HEK293 (cell line): ENCODE measurements around the gene ZNF554.
A peak's percentile ranks its signal among the peaks of the same experiment; 100 is the strongest.

Experiments used
- CTCF ChIA-PET: fragments of 350-600 bp; formaldehyde crosslinking; extraction: SDS; loops from one replicate; lab custom pipeline; 2021; ENCODE audit warnings: antibody characterized with exemption; lab: Yijun Ruan, JAX
- POLR2A ChIA-PET: fragments of 300-600 bp; formaldehyde crosslinking; extraction: SDS; loops from one replicate; lab custom pipeline; 2020; ENCODE audit warnings: antibody characterized with exemption, inconsistent platforms; lab: Yijun Ruan, JAX
- H3K27ac ChIP-seq: fragments of 200-500 bp; sonication (Bioruptor generic); 2 replicates; pipeline ENCODE4 v1.5.1; 2014; ENCODE audit warnings: low read depth, low read length, control low read depth, inconsistent platforms; ENCODE audit errors: extremely low read depth
- H3K36me3 ChIP-seq, 2 experiments: fragments of 200-500 bp in 1 of 2; sonication (Bioruptor generic) in 1 of 2; 1 replicate in 1 of 2; 2 replicates in 1 of 2; pipeline ENCODE4 v1.5.1; 2014 to 2017; ENCODE audit warnings: inconsistent platforms in 2 of 2, low read length in 2 of 2; ENCODE audit not compliant: control insufficient read depth in 2 of 2, insufficient read depth in 1 of 2
- H3K4me1 ChIP-seq: fragments of 200-500 bp; sonication (Bioruptor generic); 2 replicates; pipeline ENCODE4 v1.5.1; 2014; ENCODE audit warnings: mild to moderate bottlenecking, low read length, inconsistent platforms; ENCODE audit not compliant: control insufficient read depth, insufficient read depth
- H3K4me3 ChIP-seq: 2 replicates; pipeline ENCODE4 v1.5.1; 2011; ENCODE audit warnings: low read depth, mild to moderate bottlenecking, control low read depth, low read length, moderate library complexity
- H3K9me3 ChIP-seq: fragments of 200-500 bp; sonication (Bioruptor generic); 2 replicates; pipeline ENCODE4 v1.5.1; 2014; ENCODE audit warnings: low read depth, low read length, inconsistent platforms; ENCODE audit not compliant: control insufficient read depth, insufficient read depth
- EGR2 ChIP-seq: fragments of 450-650 bp; formaldehyde crosslinking; IDR thresholded peaks from 2 replicates; pipeline ENCODE4 v1.5.1; 2016; ENCODE audit warnings: low read depth, missing biosample characterization, missing genetic modification characterization
- GLIS2 ChIP-seq: fragments of 450-650 bp; formaldehyde crosslinking; IDR thresholded peaks from 2 replicates; pipeline ENCODE4 v1.5.1; 2016; ENCODE audit warnings: missing biosample characterization, missing genetic modification characterization
- IKZF3 ChIP-seq: fragments of 450-650 bp; IDR thresholded peaks from 2 replicates; pipeline ENCODE4 v1.5.0; 2018; ENCODE audit warnings: missing biosample characterization, mild to moderate bottlenecking, missing genetic modification characterization, moderate library complexity
- SETDB1 ChIP-seq: IDR thresholded peaks from one replicate; pipeline ENCODE4 v1.6.1; 2017; ENCODE audit warnings: mild to moderate bottlenecking, low read length, moderate library complexity, mixed read lengths; ENCODE audit not compliant: insufficient read length
- SP7 ChIP-seq: fragments of 450-650 bp; formaldehyde crosslinking; IDR thresholded peaks from 2 replicates; pipeline ENCODE4 v1.5.1; 2016; ENCODE audit warnings: missing biosample characterization, missing genetic modification characterization
- TCF7L2 ChIP-seq: IDR thresholded peaks from 2 replicates; pipeline ENCODE4 v1.6.1; 2011; ENCODE audit warnings: low read depth, mild to moderate bottlenecking, inconsistent platforms, low read length, moderate library complexity, borderline replicate concordance
- ZBTB26 ChIP-seq: fragments of 450-650 bp; formaldehyde crosslinking; optimal IDR thresholded peaks from 2 replicates; pipeline ENCODE3; 2016; ENCODE audit warnings: missing biosample characterization, mild to moderate bottlenecking, missing genetic modification characterization
- ZBTB49 ChIP-seq: fragments of 450-650 bp; formaldehyde crosslinking; IDR thresholded peaks from 2 replicates; pipeline ENCODE4 v1.5.1; 2016; ENCODE audit warnings: missing biosample characterization, missing genetic modification characterization, low read depth
- ZBTB8A ChIP-seq: fragments of 450-650 bp; formaldehyde crosslinking; IDR thresholded peaks from 2 replicates; pipeline ENCODE4 v1.5.1; 2016; ENCODE audit warnings: missing biosample characterization, missing genetic modification characterization
- ZFP41 ChIP-seq: fragments of 450-650 bp; formaldehyde crosslinking; IDR thresholded peaks from 2 replicates; pipeline ENCODE4 v1.5.1; 2016; ENCODE audit warnings: missing biosample characterization, missing genetic modification characterization, borderline replicate concordance
- ZNF157 ChIP-seq: fragments of 450-650 bp; formaldehyde crosslinking; IDR thresholded peaks from 2 replicates; pipeline ENCODE4 v1.5.1; 2016; ENCODE audit warnings: missing biosample characterization, missing genetic modification characterization
- ZNF169 ChIP-seq: fragments of 450-650 bp; formaldehyde crosslinking; IDR thresholded peaks from 2 replicates; pipeline ENCODE4 v1.5.1; 2016; ENCODE audit warnings: missing biosample characterization, missing genetic modification characterization
- ZNF175 ChIP-seq: fragments of 450-650 bp; formaldehyde crosslinking; IDR thresholded peaks from 2 replicates; pipeline ENCODE4 v1.5.1; 2016; ENCODE audit warnings: missing biosample characterization, missing genetic modification characterization
- ZNF404 ChIP-seq: fragments of 450-650 bp; formaldehyde crosslinking; IDR thresholded peaks from 2 replicates; pipeline ENCODE4 v1.5.1; 2017; ENCODE audit warnings: missing biosample characterization, missing genetic modification characterization
- ZNF449 ChIP-seq: fragments of 450-650 bp; formaldehyde crosslinking; IDR thresholded peaks from 2 replicates; pipeline ENCODE4 v1.5.1; 2017; ENCODE audit warnings: missing biosample characterization, mild to moderate bottlenecking, missing genetic modification characterization, moderate library complexity
- ZNF473 ChIP-seq: fragments of 450-650 bp; formaldehyde crosslinking; IDR thresholded peaks from 2 replicates; pipeline ENCODE4 v1.5.1; 2017; ENCODE audit warnings: missing biosample characterization, missing genetic modification characterization
- ZNF514 ChIP-seq: fragments of 450-650 bp; formaldehyde crosslinking; IDR thresholded peaks from 2 replicates; pipeline ENCODE4 v1.5.1; 2016; ENCODE audit warnings: missing biosample characterization, missing genetic modification characterization
- ZNF529 ChIP-seq: fragments of 450-650 bp; formaldehyde crosslinking; IDR thresholded peaks from 2 replicates; pipeline ENCODE4 v1.5.1; 2017; ENCODE audit warnings: missing genetic modification characterization, missing biosample characterization; ENCODE audit not compliant: insufficient replicate concordance
- ZNF76 ChIP-seq: fragments of 450-650 bp; formaldehyde crosslinking; IDR thresholded peaks from 2 replicates; pipeline ENCODE4; 2016; ENCODE audit warnings: low read depth, missing biosample characterization, missing genetic modification characterization, borderline replicate concordance
- ZNF777 ChIP-seq: fragments of 450-650 bp; formaldehyde crosslinking; IDR thresholded peaks from 2 replicates; pipeline ENCODE4 v1.5.1; 2017; ENCODE audit warnings: missing biosample characterization, missing genetic modification characterization, borderline replicate concordance

ZNF554 gene

GRCh38 chr19:2827022-2827421 lies 7.4 kb downstream of the ZNF554 start:
- TF ChIP-seq ZNF514 (tag by site-specific recombination) (no peak), ZNF157 (tag by site-specific recombination) (peak; percentile 98)
- H3K27ac ChIP-seq = no peak overlapping the region
- ChIA-PET POLR2A (no interaction called here), CTCF (no interaction called here)
- peaks cover 0 to 33% of the 10 kb centered on the region in 2 experiments; a peak in 2 of 3 replicates for H3K36me3 ChIP-seq
- H3K4me3 ChIP-seq = no peak overlapping the region
- no peaks in the 10 kb centered on the region for H3K4me1 ChIP-seq
- H3K9me3 ChIP-seq = no peaks in the 10 kb centered on the region

GRCh38 chr19:2827840-2828489 lies 8.3 kb downstream of the ZNF554 start:
- CTCF ChIA-PET = interaction anchor here (0.7 kb wide), 1 partner anchor 20 kb away, joined by 3 read pairs; no protein-coding TSS in a partner anchor
- no peak for TF ChIP-seq ZNF404
- no peak for TF ChIP-seq ZNF473
- no peak for TF ChIP-seq ZBTB26
- no peak for TF ChIP-seq ZNF169 (tag by site-specific recombination)
- no peak for TF ChIP-seq SETDB1
- TF ChIP-seq ZBTB8A (tag by site-specific recombination) = no peak
- no peak for TF ChIP-seq ZNF449 (tag by site-specific recombination)
- TF ChIP-seq SP7 = no peak
- TF ChIP-seq ZNF777 (tag by site-specific recombination) = no peak
- no peak for TF ChIP-seq ZNF529 (tag by site-specific recombination)
- no peak for TF ChIP-seq TCF7L2
- TF ChIP-seq GLIS2 (tag by site-specific recombination) = no peak
- no peak for TF ChIP-seq EGR2 (tag by site-specific recombination)
- TF ChIP-seq ZNF175 = no peak
- no peak for TF ChIP-seq ZNF76 (tag by site-specific recombination)
- no peak for TF ChIP-seq IKZF3 (tag by site-specific recombination)
- no peak for TF ChIP-seq ZFP41 (tag by site-specific recombination)
- TF ChIP-seq ZBTB49 (tag by site-specific recombination) = no peak
- TF ChIP-seq, all 188 proteins: peak for 0
- Histone ChIP-seq H3K4me3 (no peak overlapping the region), H3K36me3 (peaks cover 0 to 37% of the 10 kb centered on the region in 2 experiments; a peak in 2 of 3 replicates), H3K27ac (no peak overlapping the region), H3K4me1 (no peaks in the 10 kb centered on the region), H3K9me3 (no peaks in the 10 kb centered on the region)
- POLR2A ChIA-PET = no interaction called here
